ENCODE results near the gene LARP4B. TPM values are rescaled to one million over a fixed set of nuclear protein-coding genes. Genes with fewer than 3 reads are reported as not detected.

The LARP4B gene
- total RNA-seq, 4 donors from 2014 or later = 50.2 to 77.5 (median 57.0) TPM

DNA sequence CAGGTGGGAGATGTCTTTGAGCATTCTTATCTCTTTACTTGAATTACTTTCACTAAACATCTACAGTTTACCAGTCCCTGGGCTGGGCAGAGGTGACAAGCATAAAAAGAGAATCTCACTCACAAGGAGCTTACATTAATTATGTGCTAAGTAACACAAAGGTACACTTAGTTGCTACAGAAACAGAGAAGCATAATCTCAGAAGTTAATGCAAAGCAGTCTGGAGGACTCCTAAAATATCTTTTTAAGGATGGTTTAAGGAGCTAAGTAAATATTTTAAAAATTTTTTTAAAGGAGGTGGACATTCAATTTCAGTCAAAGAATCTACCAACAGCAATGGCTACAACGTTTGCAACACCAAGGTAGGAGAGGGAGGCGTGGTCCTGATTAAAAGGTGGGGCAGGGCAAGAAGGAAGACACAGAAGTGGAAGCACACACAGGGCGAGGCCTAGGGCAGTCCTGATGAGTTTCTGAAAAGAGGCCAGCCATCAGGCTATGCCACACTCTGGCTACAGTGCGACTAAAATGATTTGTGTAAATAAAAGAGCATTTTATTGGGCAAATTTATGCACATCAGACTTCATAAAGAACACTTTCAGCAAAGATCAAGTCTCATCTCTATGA is 5.3 kb downstream of the LARP4B start:
- intact Hi-C loops (cut with DNase I; ENCODE audit: low total_unique reads) = no loop called here
- 58 to 68% methylated on average over 4 of the region's 4 CpGs for WGBS, 2 donors

GRCh38 chr10:924524-924859 is 7.0 kb downstream of the LARP4B start:
- H3K4me3 ChIP-seq (ENCODE audit: low read depth, poor library complexity, severe bottlenecking) = no peak overlapping the region
- TF ChIP-seq, protein P1, sequence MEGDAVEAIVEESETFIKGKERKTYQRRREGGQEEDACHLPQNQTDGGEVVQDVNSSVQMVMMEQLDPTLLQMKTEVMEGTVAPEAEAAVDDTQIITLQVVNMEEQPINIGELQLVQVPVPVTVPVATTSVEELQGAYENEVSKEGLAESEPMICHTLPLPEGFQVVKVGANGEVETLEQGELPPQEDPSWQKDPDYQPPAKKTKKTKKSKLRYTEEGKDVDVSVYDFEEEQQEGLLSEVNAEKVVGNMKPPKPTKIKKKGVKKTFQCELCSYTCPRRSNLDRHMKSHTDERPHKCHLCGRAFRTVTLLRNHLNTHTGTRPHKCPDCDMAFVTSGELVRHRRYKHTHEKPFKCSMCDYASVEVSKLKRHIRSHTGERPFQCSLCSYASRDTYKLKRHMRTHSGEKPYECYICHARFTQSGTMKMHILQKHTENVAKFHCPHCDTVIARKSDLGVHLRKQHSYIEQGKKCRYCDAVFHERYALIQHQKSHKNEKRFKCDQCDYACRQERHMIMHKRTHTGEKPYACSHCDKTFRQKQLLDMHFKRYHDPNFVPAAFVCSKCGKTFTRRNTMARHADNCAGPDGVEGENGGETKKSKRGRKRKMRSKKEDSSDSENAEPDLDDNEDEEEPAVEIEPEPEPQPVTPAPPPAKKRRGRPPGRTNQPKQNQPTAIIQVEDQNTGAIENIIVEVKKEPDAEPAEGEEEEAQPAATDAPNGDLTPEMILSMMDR (IDR thresholded peaks at IDR 0.05) = no peak
- no peak for TF ChIP-seq POLR2A (IDR thresholded peaks at IDR 0.05)
- 91 to 92% methylated on average over 4 of the region's 4 CpGs for WGBS, 2 donors
- intact Hi-C loops (cut with DNase I; ENCODE audit: low total_unique reads) = no loop called here
- peak in 1 of 2 donors; percentile 29 for DNase-seq (ENCODE audit: low spot score in 2 of 2)

More for the DNA sequence above, 5.3 kb downstream of the LARP4B start:
- DNase-seq (ENCODE audit: low spot score in 2 of 2) = peak in 1 of 2 donors; percentile 69
- H3K4me3 ChIP-seq (ENCODE audit: low read depth, poor library complexity, severe bottlenecking) = no peak overlapping the region
- TF ChIP-seq POLR2A (IDR thresholded peaks at IDR 0.05) = no peak
- TF ChIP-seq, protein P1 (IDR thresholded peaks at IDR 0.05) = no peak

DNA sequence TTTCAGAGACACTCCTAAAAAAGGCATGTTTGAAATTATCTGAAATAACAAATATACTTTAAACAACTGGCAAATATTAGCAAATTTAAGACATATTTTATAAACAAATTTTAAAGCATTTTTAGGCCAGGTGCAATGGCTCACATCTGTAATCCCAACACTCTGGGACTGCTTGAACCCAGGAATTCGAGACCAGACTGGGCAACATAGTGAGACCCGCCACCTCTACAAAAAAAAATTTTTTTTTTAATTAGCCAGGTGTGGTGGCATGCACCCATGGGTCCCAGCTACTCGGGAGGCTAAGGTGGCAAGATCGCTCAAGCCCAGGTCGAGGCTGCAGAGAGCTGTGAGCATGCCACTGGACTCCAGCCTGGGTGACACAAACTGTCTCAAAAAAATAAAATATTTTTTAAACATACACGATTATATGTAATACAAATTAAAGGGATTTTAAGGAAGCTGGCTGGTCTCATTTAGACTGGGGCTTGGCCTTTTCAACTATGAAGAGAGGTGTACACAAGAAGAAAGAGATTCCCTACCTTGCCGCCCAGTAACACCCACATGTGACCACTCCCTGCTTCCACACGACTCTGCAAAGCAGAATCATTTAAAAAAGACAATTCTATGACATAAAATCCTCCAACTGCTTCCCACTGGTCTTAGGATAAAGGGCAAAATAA is 7.5 kb downstream of the LARP4B start:
- no peak for TF ChIP-seq POLR2A (IDR thresholded peaks at IDR 0.05)
- TF ChIP-seq, protein P1 (IDR thresholded peaks at IDR 0.05) = no peak
- 85 to 87% methylated on average over 8 of the region's 8 CpGs for WGBS, 2 donors
- H3K4me3 ChIP-seq (ENCODE audit: low read depth, poor library complexity, severe bottlenecking) = no peak overlapping the region
- intact Hi-C loops (cut with DNase I; ENCODE audit: low total_unique reads) = no loop called here
- peak in 1 of 2 donors; percentile 42 for DNase-seq (ENCODE audit: low spot score in 2 of 2)

DNA sequence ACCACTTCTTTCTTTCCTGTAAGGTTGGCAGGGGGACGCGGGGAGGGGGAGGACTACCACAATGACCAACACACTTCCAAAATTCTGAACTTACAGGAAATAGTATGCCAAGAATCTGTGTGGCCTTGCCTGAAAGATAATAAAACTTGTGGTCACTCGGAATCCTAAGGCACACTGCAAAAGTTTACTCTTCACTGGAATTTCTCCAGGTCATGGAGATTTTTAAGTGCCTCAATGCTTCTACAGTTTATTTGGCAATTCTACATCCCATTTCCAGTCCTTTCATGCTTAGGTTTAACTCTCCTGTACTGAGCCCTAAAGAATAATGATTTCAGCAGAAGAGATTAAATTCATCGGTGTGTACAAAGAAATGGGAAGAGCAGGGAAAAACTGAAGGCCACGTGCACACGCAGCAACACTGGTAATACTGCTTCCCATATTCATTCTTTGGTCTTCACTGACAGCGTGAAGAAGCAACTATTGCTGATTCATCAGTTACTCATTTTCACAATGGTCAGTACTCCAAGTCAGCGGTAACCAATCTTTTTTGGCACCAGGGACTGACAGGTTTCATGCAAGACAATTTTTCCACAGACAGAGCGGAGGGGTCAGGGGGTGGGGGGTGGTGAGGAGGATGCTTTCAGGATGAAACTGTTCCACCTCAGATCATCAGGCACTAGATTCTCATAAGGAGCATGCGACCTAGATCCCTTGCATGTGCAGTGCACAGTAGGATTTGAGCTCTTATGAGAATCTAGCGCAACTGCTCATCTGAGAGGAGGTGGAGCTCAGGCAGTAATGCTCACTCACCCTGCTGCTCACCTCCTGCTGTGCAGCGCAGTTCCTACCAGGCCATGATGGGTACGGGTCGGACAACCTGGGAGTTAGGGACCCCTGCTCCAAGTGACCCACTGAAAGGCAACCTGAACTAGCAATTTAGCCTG is 9.8 kb downstream of the LARP4B start:
- no peak overlapping the region for H3K4me3 ChIP-seq (ENCODE audit: low read depth, poor library complexity, severe bottlenecking)
- TF ChIP-seq, protein P1 (IDR thresholded peaks at IDR 0.05) = no peak
- no peak for TF ChIP-seq POLR2A (IDR thresholded peaks at IDR 0.05)
- intact Hi-C loops (cut with DNase I; ENCODE audit: low total_unique reads) = no loop called here
- 90 to 91% methylated on average over 14 of the region's 14 CpGs for WGBS, 2 donors
- no peak for DNase-seq (ENCODE audit: low spot score in 2 of 2)

DNA sequence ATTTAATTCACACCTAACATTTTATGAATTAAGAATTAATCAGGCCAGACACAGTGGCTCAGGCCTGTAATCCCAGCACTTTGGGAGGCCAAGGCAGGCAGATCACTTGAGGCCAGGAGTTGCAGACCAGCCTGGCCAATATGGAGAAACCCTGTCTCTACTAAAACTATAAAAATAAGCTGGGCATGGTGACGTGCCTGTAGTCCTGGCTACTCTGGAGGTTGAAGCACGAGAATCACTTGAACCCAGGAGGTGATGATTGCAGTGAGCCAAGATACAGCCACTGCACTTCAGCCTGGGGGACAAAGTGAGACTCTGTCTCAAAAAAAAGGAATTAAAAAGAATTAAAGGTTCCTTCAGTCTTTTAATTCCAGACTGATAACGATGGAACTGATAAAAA is 11.1 kb downstream of the LARP4B start:
- no peak for DNase-seq (ENCODE audit: low spot score in 2 of 2)
- intact Hi-C loops (cut with DNase I; ENCODE audit: low total_unique reads) = no loop called here
- no peak for TF ChIP-seq POLR2A (IDR thresholded peaks at IDR 0.05)
- TF ChIP-seq, protein P1 (IDR thresholded peaks at IDR 0.05) = no peak

More for the DNA sequence above, 11.1 kb downstream of the LARP4B start:
- WGBS, 2 donors = 86 to 90% methylated on average over 3 of the region's 3 CpGs
- H3K4me3 ChIP-seq (ENCODE audit: low read depth, poor library complexity, severe bottlenecking) = no peak overlapping the region
